ENCODE measurements around the gene CECR2. TPM values are rescaled to one million over a fixed set of nuclear protein-coding genes. Genes with fewer than 3 reads are reported as not detected.

The CECR2 gene
- total RNA-seq, 1 experiment from 2014 or later, result not detected

GRCh38 chr22:17370766-17371432, 1.6 kb downstream of the CECR2 start:
- H3K4me1 ChIP-seq (ENCODE audit: insufficient read depth, low read length), result no peaks in the 10 kb centered on the region
- ChIA-PET CTCF (no interaction called here), POLR2A (ENCODE audit: unreplicated experiment) (no interaction called here)
- H3F3A ChIP-seq (ENCODE audit: low read length, unreplicated experiment), result no peaks in the 10 kb centered on the region
- intact Hi-C loops (cut with micrococcal nuclease), result no loop called here
- no peaks in the 10 kb centered on the region for H3K9me3 ChIP-seq (ENCODE audit: low read length)
- no peak overlapping the region for H2AFZ ChIP-seq (ENCODE audit: low read length)
- peaks cover 72% of the 10 kb centered on the region for H3K27me3 ChIP-seq (ENCODE audit: low read length)
- no peaks in the 10 kb centered on the region for H3K79me2 ChIP-seq (ENCODE audit: low read length)
- DNase-seq (no peak), ATAC-seq (no peak)
- no peaks in the 10 kb centered on the region for H3K36me3 ChIP-seq (ENCODE audit: low read depth, low read length)
- no peak overlapping the region for H3K9ac ChIP-seq (ENCODE audit: low read length)
- H4K20me1 ChIP-seq (ENCODE audit: low read length), result no peaks in the 10 kb centered on the region
- H3K4me2 ChIP-seq (ENCODE audit: low read length), result no peak overlapping the region
- H3K4me3 ChIP-seq (ENCODE audit: low read length), result no peak overlapping the region
- no TSS peak for BruUV-seq (replicated peaks)
- H3K9me2 ChIP-seq (replicated peaks; ENCODE audit: low read length), result no peaks in the 10 kb centered on the region
- no peak for TF ChIP-seq EZH2 (IDR thresholded peaks at IDR 0.05; ENCODE audit: low read length, unreplicated experiment)
- TF ChIP-seq CTCF (conservative IDR thresholded peaks at IDR 0.05; ENCODE audit: low read depth, low read length), result no peak
- no peak for TF ChIP-seq EZH2phosphoT487 (IDR thresholded peaks at IDR 0.05; ENCODE audit: borderline replicate concordance, low read length)
- no peak overlapping the region for H3K27ac ChIP-seq (ENCODE audit: low read length)

GRCh38 chr22:17371448-17371847, 2.2 kb downstream of the CECR2 start:
- H3K4me2 ChIP-seq (ENCODE audit: low read length), result no peak overlapping the region
- H3K36me3 ChIP-seq (ENCODE audit: low read depth, low read length), result no peaks in the 10 kb centered on the region
- H4K20me1 ChIP-seq (ENCODE audit: low read length), result no peaks in the 10 kb centered on the region
- ChIA-PET CTCF (no interaction called here), POLR2A (ENCODE audit: unreplicated experiment) (no interaction called here)
- H3K4me1 ChIP-seq (ENCODE audit: insufficient read depth, low read length), result no peaks in the 10 kb centered on the region
- H3K9me3 ChIP-seq (ENCODE audit: low read length), result no peaks in the 10 kb centered on the region
- no peak overlapping the region for H3K4me3 ChIP-seq (ENCODE audit: low read length)
- H3K79me2 ChIP-seq (ENCODE audit: low read length), result no peaks in the 10 kb centered on the region
- H3F3A ChIP-seq (ENCODE audit: low read length, unreplicated experiment), result no peaks in the 10 kb centered on the region
- H3K9me2 ChIP-seq (replicated peaks; ENCODE audit: low read length), result no peaks in the 10 kb centered on the region
- intact Hi-C loops (cut with micrococcal nuclease), result no loop called here
- DNase-seq (no peak), ATAC-seq (no peak)
- no peak overlapping the region for H2AFZ ChIP-seq (ENCODE audit: low read length)
- H3K27me3 ChIP-seq (ENCODE audit: low read length), result peaks cover 75% of the 10 kb centered on the region
- H3K27ac ChIP-seq (ENCODE audit: low read length), result no peak overlapping the region
- no TSS peak for BruUV-seq (replicated peaks)
- no peak overlapping the region for H3K9ac ChIP-seq (ENCODE audit: low read length)
- no peak for TF ChIP-seq EZH2phosphoT487 (IDR thresholded peaks at IDR 0.05; ENCODE audit: borderline replicate concordance, low read length)
- no peak for TF ChIP-seq CTCF (conservative IDR thresholded peaks at IDR 0.05; ENCODE audit: low read depth, low read length)
- no peak for TF ChIP-seq EZH2 (IDR thresholded peaks at IDR 0.05; ENCODE audit: low read length, unreplicated experiment)

- no peak for TF ChIP-seq EZH2 (IDR thresholded peaks at IDR 0.05; ENCODE audit: low read length, unreplicated experiment)
- Histone ChIP-seq H3K79me2 (ENCODE audit: low read length) (no peaks in the 10 kb centered on the region), H3K27ac (ENCODE audit: low read length) (no peak overlapping the region), H3K4me3 (ENCODE audit: low read length) (no peak overlapping the region), H3K9ac (ENCODE audit: low read length) (no peak overlapping the region), H3K4me1 (ENCODE audit: insufficient read depth, low read length) (no peaks in the 10 kb centered on the region), H2AFZ (ENCODE audit: low read length) (no peak overlapping the region), H3F3A (ENCODE audit: low read length, unreplicated experiment) (no peaks in the 10 kb centered on the region), H3K36me3 (ENCODE audit: low read depth, low read length) (no peaks in the 10 kb centered on the region), H3K27me3 (ENCODE audit: low read length) (peaks cover 64% of the 10 kb centered on the region), H3K4me2 (ENCODE audit: low read length) (no peak overlapping the region), H3K9me2 (replicated peaks; ENCODE audit: low read length) (no peaks in the 10 kb centered on the region), H3K9me3 (ENCODE audit: low read length) (no peaks in the 10 kb centered on the region), H4K20me1 (ENCODE audit: low read length) (no peaks in the 10 kb centered on the region)
- intact Hi-C loops (cut with micrococcal nuclease), result no loop called here
- DNase-seq, result no peak
- CTCF ChIA-PET, result interaction anchor here (0.7 kb wide), 1 partner anchor 14 kb away, joined by 3 read pairs; no protein-coding TSS in a partner anchor
- POLR2A ChIA-PET (ENCODE audit: unreplicated experiment), result no interaction called here
- no TSS peak for BruUV-seq (replicated peaks)
- ATAC-seq, result no peak
These were observed 4.6 kb downstream of the CECR2 start for GRCh38 chr22:17373855-17374254.
